NB4 (cell line): ENCODE data around the gene MAMLD1.

Experiments
- DNase-seq: peaks from one replicate; pipeline ENCODE4 v3.0.0; 2010; ENCODE audit warnings: low read depth
- H3K4me3 ChIP-seq: one replicate; pipeline ENCODE4 v1.5.1; 2011; ENCODE audit warnings: mild to moderate bottlenecking, low read depth, low read length, moderate library complexity
- MYC ChIP-seq: IDR thresholded peaks from 2 replicates; pipeline ENCODE4 v1.6.1; 2011; ENCODE audit warnings: low read depth, low read length
- POLR2A ChIP-seq: IDR thresholded peaks from 2 replicates; pipeline ENCODE4 v1.6.1; 2011; ENCODE audit warnings: mild to moderate bottlenecking; ENCODE audit not compliant: insufficient read length; ENCODE audit errors: extremely low read depth
- TF ChIP-seq, protein P1 (sequence below): IDR thresholded peaks from one replicate; pipeline ENCODE4 v1.5.1; 2012; ENCODE audit warnings: low read depth, low read length
- TF ChIP-seq, protein P2 (sequence below): IDR thresholded peaks from 2 replicates; pipeline ENCODE4 v1.6.1; 2011; ENCODE audit warnings: low read depth, low read length

The MAMLD1 gene

DNA sequence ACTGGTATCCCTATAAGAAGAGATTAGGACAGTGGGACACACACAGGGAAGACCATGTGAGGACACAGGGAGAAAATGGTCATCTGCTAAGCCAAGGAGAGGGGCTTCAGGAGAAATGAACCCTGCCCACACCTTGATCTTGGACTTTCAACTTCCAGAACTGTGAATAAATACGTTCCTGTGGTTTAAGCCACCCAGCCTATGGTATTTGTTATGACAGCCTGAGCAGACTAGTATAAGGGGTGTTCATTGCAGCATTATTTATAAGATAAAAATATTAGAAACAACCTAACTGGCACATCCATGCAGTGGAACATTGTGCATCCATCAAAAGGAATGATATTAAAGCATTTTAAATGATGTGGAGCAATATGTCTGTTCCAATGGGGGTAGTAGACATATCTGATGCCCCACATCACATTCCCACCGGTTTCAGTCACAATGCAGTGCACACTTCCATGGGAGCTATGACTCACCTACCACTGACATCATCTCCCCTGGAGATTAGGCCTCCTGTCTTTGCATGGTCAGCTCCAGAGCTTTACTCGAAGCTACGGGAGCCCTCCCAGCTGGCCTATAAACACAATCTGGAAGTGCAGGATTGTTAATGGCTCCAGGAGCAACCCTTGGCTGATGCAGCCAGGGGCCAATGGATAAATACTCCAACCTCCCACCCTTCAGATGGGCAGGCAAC is 38.9 kb upstream of the MAMLD1 start:
- no peak for DNase-seq
- TF ChIP-seq, protein P1, sequence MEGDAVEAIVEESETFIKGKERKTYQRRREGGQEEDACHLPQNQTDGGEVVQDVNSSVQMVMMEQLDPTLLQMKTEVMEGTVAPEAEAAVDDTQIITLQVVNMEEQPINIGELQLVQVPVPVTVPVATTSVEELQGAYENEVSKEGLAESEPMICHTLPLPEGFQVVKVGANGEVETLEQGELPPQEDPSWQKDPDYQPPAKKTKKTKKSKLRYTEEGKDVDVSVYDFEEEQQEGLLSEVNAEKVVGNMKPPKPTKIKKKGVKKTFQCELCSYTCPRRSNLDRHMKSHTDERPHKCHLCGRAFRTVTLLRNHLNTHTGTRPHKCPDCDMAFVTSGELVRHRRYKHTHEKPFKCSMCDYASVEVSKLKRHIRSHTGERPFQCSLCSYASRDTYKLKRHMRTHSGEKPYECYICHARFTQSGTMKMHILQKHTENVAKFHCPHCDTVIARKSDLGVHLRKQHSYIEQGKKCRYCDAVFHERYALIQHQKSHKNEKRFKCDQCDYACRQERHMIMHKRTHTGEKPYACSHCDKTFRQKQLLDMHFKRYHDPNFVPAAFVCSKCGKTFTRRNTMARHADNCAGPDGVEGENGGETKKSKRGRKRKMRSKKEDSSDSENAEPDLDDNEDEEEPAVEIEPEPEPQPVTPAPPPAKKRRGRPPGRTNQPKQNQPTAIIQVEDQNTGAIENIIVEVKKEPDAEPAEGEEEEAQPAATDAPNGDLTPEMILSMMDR = no peak
- TF ChIP-seq MYC (no peak), POLR2A (no peak)
- TF ChIP-seq, protein P2, sequence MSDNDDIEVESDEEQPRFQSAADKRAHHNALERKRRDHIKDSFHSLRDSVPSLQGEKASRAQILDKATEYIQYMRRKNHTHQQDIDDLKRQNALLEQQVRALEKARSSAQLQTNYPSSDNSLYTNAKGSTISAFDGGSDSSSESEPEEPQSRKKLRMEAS = no peak
- no peak overlapping the region for H3K4me3 ChIP-seq

DNA sequence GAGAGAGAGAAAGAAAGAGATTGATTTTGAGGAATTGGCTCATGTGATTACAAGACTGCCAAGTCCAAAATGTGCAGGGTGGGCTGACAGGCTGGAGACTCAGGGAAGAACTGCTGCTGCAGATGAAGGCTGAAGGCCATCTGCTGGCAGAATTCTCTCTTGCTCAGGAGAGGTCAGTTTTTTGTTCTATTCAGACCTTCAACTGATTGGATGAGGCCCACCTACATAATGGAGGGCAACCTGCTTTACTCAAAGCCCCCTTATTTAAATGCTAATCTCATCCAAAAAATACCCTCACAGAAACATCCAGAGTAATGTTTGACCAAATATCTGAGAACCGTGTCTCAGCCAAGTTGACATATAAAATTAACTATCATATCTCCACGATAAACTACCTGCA is 38.2 kb upstream of the MAMLD1 start:
- TF ChIP-seq, protein P2 = no peak
- TF ChIP-seq POLR2A = no peak
- no peak for TF ChIP-seq MYC
- TF ChIP-seq, protein P1 = no peak
- DNase-seq = no peak
- no peak overlapping the region for H3K4me3 ChIP-seq

DNA sequence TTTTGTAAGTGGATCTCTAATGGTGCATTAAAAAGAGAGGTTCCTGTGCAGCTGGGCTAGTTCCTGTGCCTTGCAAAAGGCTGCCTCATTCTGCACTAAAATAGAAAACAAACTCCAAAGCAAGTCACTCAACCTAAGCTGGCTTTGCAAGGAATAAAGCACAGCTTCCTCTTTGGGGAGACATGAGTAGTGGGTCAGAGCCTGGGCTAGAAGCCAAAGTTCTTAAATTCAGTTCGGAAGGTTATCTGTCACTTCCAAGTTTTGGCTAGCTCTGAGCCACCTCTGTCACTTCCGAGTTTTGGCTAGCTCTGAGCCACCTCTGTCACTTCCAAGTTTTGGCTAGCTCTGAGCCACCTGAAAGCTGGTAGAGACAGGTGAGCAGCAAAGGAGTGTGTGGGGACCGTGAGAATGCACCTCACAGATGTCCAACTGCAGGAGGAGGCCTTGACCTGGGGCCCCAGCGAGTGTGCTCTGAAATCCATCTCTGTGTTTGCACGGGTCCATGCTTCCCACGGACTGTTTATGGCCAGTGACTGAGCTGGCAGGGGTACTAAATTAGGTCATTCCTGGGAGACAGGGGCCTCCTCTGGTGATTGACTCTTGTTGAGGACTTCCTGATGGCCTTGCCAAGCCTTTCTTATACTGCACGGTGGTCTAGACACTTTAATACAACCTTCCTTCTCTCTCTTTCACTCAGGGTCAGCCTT is 36.4 kb upstream of the MAMLD1 start:
- TF ChIP-seq, protein P1 = no peak
- TF ChIP-seq, protein P2 = no peak
- no peak overlapping the region for H3K4me3 ChIP-seq
- no peak for DNase-seq

DNA sequence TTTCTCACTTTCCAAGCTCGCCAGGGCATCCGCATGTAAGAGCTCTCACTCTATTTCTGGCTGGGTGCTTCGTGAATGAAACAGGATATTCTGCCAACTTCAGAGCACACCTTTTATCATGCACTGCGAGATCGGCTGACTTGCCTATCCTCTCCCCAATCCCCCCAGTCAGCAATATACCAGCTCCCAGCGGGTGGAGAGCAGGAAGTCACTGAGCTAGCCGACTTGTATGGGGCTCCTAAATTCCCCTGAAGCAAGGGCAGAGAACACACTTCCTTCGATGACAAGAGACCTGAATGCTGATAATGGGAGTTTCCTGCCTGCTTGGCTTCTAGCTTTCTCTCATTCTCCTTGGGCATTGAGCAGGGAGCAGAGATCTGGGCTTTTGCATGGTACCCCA is 33.8 kb upstream of the MAMLD1 start:
- TF ChIP-seq MYC (no peak), POLR2A (no peak)
- TF ChIP-seq, protein P2 = no peak
- TF ChIP-seq, protein P1 = no peak
- H3K4me3 ChIP-seq = no peak overlapping the region
- DNase-seq = no peak

DNA sequence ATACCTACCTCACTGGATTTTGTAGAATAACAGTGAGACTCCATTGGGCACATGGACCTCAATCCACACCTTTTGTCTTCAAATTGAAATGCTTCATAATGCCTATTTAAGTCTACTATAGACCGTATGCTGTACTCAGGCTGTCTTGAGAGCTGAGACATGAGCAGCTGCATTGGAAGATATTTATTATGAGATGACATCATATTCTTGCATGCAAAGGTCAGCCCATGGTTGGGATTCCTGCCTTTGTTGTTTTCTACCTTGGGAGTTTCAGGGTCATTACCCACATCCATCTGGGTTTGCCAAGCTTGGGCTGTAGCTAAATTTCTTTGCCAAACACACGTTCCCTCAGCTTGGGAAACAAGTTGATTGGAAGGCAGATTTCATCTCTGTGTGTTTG is 33.2 kb upstream of the MAMLD1 start:
- H3K4me3 ChIP-seq = no peak overlapping the region
- TF ChIP-seq, protein P2 = no peak
- no peak for TF ChIP-seq POLR2A
- TF ChIP-seq, protein P1 = no peak
- TF ChIP-seq MYC = no peak
- DNase-seq = no peak
